Hepatocyte (in vitro differentiated cells): Measurements from ENCODE around the gene FMOD. TPM values are rescaled to one million over a fixed set of nuclear protein-coding genes. Genes with fewer than 3 reads are reported as not detected.

Experiments used
- DNase-seq: peaks from one replicate; pipeline ENCODE4 v3.0.0-alpha.2; 2016; ENCODE audit warnings: low spot score
- H2AFZ ChIP-seq: fragments of 200-600 bp; sonication (generic); 2 replicates; pipeline ENCODE4 v1.6.0; 2016; ENCODE audit warnings: antibody characterized with exemption, mild to moderate bottlenecking
- H3K27ac ChIP-seq: fragments of 200-600 bp; sonication (generic); 2 replicates; pipeline ENCODE4 v1.5.1; 2016; ENCODE audit warnings: mild to moderate bottlenecking
- H3K27me3 ChIP-seq: fragments of 200-600 bp; sonication (generic); 2 replicates; pipeline ENCODE4 v1.6.1; 2016
- H3K36me3 ChIP-seq: fragments of 200-600 bp; sonication (generic); replicated peaks from 2 replicates; pipeline ENCODE4 v1.5.1; 2016; ENCODE audit warnings: low read depth; ENCODE audit not compliant: insufficient read depth
- H3K4me1 ChIP-seq: fragments of 200-600 bp; sonication (generic); 2 replicates; pipeline ENCODE4 v1.5.1; 2016; ENCODE audit warnings: mild to moderate bottlenecking, moderate library complexity; ENCODE audit not compliant: insufficient read depth
- H3K4me2 ChIP-seq: fragments of 200-600 bp; sonication (generic); 2 replicates; pipeline ENCODE4 v1.6.0; 2016
- H3K4me3 ChIP-seq: fragments of 200-600 bp; sonication (generic); 2 replicates; pipeline ENCODE4 v1.5.1; 2016; ENCODE audit warnings: mild to moderate bottlenecking
- H3K79me2 ChIP-seq: fragments of 200-600 bp; sonication (generic); 2 replicates; pipeline ENCODE4 v1.6.0; 2017; ENCODE audit warnings: mild to moderate bottlenecking
- H3K9me2 ChIP-seq: fragments of 200-600 bp; sonication (generic); replicated peaks from 2 replicates; pipeline ENCODE4 v1.6.0; 2017; ENCODE audit warnings: mild to moderate bottlenecking; ENCODE audit not compliant: insufficient read depth
- H3K9me3 ChIP-seq: fragments of 200-600 bp; sonication (generic); 2 replicates; pipeline ENCODE4 v1.5.1; 2016; ENCODE audit warnings: low read depth, mild to moderate bottlenecking
- H4K20me1 ChIP-seq: fragments of 200-600 bp; sonication (generic); 2 replicates; pipeline ENCODE4 v1.6.0; 2016; ENCODE audit warnings: mild to moderate bottlenecking; ENCODE audit not compliant: insufficient read depth, poor library complexity, severe bottlenecking
- EZH2 ChIP-seq: fragments of 200-600 bp; sonication (generic); IDR thresholded peaks from 2 replicates; pipeline ENCODE4 v1.6.1; 2016; ENCODE audit warnings: antibody characterized with exemption, mild to moderate bottlenecking, borderline replicate concordance
- EZH2phosphoT487 ChIP-seq: fragments of 200-600 bp; sonication (generic); IDR thresholded peaks from one replicate; pipeline ENCODE4 v1.6.1; 2018; ENCODE audit warnings: antibody characterized with exemption, mild to moderate bottlenecking, low read depth, moderate library complexity; ENCODE audit not compliant: unreplicated experiment, severe bottlenecking
- WGBS: methylation state at CpG from one replicate; pipeline ENCODE4 v1.1.6; 2016; ENCODE audit warnings: low lambda C conversion rate; ENCODE audit errors: missing lambda C conversion rate; 5-methylcytosine and 5-hydroxymethylcytosine counted together
- polyA plus RNA-seq: library from polyadenylated mRNA; unstranded; fragments of >200 nt; fragmentation: Nextera tagmentation; extraction: Ambion mirVana; gene quantifications from 2 replicates; pipeline ENCODE4 v1.2.1, GENCODE V29; 2016
- total RNA-seq: library from RNA; depleted of rRNA; stranded (reverse); fragments of >200 nt; gene quantifications from 2 replicates; pipeline ENCODE4 v1.2.3, GENCODE V29; 2014
- TF ChIP-seq, protein P1 (sequence below): fragments of 200-600 bp; sonication (generic); IDR thresholded peaks from 2 replicates; pipeline ENCODE4 v1.5.1; 2016; ENCODE audit warnings: antibody characterized with exemption, mild to moderate bottlenecking; ENCODE audit not compliant: poor library complexity

Gene FMOD
- total and polyA plus RNA-seq, 2 experiments from 2014 or later: 118 to 161 TPM

DNA sequence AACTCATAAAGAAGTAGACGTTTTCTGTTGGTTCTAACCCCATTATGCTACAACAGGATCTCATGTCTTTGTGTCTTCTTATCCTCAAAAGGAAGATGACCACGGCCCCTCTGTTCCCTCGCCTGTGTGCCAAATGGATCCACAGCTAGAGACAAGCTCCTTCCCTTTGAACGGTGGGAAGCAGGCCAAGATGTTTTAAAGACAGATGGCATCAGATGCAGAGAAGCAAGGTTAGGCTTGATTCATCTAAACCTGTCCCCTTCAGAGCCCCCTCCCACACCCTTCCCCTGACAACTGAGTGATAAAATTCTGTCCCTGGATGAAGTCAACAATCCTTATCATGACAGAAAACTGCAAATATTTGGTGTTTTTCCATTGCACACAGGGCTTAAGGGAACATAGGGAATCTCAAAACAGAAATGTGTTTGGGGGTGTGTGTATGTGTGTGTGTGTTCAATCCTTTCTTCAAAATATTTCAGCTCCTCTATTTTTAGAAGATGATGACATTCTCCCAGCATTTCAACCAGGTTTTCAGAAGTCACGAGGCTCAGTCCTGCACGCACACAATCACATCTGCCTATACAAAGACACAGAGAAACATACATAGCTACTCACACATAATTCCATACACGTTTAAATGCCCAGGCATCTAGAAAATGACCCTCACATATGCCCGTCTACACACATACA, 27.8 kb upstream of the FMOD start:
- Histone ChIP-seq H3K4me1 (peaks cover 37% of the 10 kb centered on the region), H3K4me2 (peak overlapping the region; percentile 37), H3K9me3 (no peaks in the 10 kb centered on the region), H3K79me2 (no peaks in the 10 kb centered on the region), H3K4me3 (no peak overlapping the region), H2AFZ (no peak overlapping the region), H3K36me3 (no peaks in the 10 kb centered on the region), H3K9me2 (no peaks in the 10 kb centered on the region), H4K20me1 (no peaks in the 10 kb centered on the region), H3K27ac (peak overlapping the region; percentile 83), H3K27me3 (no peaks in the 10 kb centered on the region)
- DNase-seq: peak; percentile 62
- WGBS: 37% methylated on average over 8 of the region's 8 CpGs
- TF ChIP-seq EZH2phosphoT487: no peak
- TF ChIP-seq, protein P1, sequence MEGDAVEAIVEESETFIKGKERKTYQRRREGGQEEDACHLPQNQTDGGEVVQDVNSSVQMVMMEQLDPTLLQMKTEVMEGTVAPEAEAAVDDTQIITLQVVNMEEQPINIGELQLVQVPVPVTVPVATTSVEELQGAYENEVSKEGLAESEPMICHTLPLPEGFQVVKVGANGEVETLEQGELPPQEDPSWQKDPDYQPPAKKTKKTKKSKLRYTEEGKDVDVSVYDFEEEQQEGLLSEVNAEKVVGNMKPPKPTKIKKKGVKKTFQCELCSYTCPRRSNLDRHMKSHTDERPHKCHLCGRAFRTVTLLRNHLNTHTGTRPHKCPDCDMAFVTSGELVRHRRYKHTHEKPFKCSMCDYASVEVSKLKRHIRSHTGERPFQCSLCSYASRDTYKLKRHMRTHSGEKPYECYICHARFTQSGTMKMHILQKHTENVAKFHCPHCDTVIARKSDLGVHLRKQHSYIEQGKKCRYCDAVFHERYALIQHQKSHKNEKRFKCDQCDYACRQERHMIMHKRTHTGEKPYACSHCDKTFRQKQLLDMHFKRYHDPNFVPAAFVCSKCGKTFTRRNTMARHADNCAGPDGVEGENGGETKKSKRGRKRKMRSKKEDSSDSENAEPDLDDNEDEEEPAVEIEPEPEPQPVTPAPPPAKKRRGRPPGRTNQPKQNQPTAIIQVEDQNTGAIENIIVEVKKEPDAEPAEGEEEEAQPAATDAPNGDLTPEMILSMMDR: no peak
- no peak for TF ChIP-seq EZH2

DNA sequence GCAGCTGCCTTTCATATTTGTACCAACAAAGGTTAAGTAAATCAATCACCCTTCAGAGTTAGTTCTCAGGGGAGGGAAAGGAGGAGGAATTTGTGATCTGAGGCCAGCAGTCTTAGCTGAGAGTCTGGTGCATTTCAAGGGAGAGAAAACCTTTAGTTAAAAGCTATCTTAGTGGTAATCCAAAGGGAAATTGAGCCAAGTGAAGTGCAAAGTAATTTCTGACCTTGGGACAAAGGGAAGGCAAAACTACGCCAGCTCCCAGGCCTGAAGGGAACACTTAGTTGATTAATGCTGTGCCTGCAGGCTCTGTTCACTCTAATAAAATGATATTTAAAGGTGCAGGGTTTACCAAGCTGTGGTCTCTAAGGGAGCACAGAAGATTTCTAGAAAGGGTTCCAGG, 23.1 kb upstream of the FMOD start:
- no peak for TF ChIP-seq EZH2phosphoT487
- no peak for TF ChIP-seq EZH2
- TF ChIP-seq, protein P1: no peak
- H3K4me3 ChIP-seq: no peak overlapping the region
- no peak for DNase-seq
- H3K36me3 ChIP-seq: no peaks in the 10 kb centered on the region
- no peaks in the 10 kb centered on the region for H3K9me3 ChIP-seq
- no peak overlapping the region for H2AFZ ChIP-seq
- H3K79me2 ChIP-seq: no peaks in the 10 kb centered on the region
- no peak overlapping the region for H3K27ac ChIP-seq
- WGBS: 45% methylated on average over 1 of the region's 1 CpG
- H3K27me3 ChIP-seq: no peaks in the 10 kb centered on the region
- H4K20me1 ChIP-seq: no peaks in the 10 kb centered on the region
- no peak overlapping the region for H3K4me2 ChIP-seq
- peaks cover 16% of the 10 kb centered on the region for H3K4me1 ChIP-seq
- no peaks in the 10 kb centered on the region for H3K9me2 ChIP-seq

DNA sequence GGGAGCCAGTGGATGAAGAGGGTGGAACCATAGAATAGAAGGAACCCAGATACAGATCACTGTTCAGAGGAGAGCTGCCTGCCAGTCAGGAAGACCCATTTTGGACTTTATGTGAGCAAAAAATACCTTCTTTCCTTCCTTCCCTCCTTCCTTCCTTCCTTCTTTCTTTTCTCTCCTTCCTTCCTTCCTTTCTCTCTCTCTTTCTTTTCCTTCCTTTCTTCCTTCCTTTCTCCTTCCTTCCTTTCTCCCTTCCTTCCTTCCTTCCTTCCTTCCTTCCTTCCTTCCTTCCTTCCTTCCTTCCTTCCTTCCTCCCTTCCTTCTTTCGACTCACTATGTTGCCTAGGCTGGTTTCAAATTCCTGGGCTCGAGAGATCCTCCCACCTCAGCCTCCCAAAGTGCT, 22.1 kb upstream of the FMOD start:
- Histone ChIP-seq H3K9me3 (no peaks in the 10 kb centered on the region), H3K4me2 (no peak overlapping the region)

More for the DNA sequence above, 22.1 kb upstream of the FMOD start:
- Histone ChIP-seq H3K4me3 (no peak overlapping the region), H3K4me1 (peaks cover 8% of the 10 kb centered on the region), H2AFZ (no peak overlapping the region), H3K79me2 (no peaks in the 10 kb centered on the region), H4K20me1 (no peaks in the 10 kb centered on the region), H3K27me3 (no peaks in the 10 kb centered on the region), H3K27ac (no peak overlapping the region), H3K9me2 (no peaks in the 10 kb centered on the region), H3K36me3 (no peaks in the 10 kb centered on the region)
- WGBS: 100% methylated on average over 2 of the region's 2 CpGs
- TF ChIP-seq, protein P1: no peak
- TF ChIP-seq EZH2phosphoT487 (no peak), EZH2 (no peak)
- no peak for DNase-seq
